ENCODE data around the gene SBNO1. TPM values are rescaled to one million over a fixed set of nuclear protein-coding genes. Genes with fewer than 3 reads are reported as not detected.

The SBNO1 gene
- total RNA-seq, 1 donor from 2014 or later = 44.7 TPM

- no peak for DNase-seq (ENCODE audit: low spot score)
- H3K36me3 Mint-ChIP-seq (ENCODE audit: low read depth, unreplicated experiment) = peaks cover 19% of the 10 kb centered on the region
- TF ChIP-seq, protein P1, sequence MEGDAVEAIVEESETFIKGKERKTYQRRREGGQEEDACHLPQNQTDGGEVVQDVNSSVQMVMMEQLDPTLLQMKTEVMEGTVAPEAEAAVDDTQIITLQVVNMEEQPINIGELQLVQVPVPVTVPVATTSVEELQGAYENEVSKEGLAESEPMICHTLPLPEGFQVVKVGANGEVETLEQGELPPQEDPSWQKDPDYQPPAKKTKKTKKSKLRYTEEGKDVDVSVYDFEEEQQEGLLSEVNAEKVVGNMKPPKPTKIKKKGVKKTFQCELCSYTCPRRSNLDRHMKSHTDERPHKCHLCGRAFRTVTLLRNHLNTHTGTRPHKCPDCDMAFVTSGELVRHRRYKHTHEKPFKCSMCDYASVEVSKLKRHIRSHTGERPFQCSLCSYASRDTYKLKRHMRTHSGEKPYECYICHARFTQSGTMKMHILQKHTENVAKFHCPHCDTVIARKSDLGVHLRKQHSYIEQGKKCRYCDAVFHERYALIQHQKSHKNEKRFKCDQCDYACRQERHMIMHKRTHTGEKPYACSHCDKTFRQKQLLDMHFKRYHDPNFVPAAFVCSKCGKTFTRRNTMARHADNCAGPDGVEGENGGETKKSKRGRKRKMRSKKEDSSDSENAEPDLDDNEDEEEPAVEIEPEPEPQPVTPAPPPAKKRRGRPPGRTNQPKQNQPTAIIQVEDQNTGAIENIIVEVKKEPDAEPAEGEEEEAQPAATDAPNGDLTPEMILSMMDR (IDR thresholded peaks at IDR 0.05; ENCODE audit: unreplicated experiment) = no peak
- H3K9me3 Mint-ChIP-seq (ENCODE audit: unreplicated experiment) = no peaks in the 10 kb centered on the region
- H3K4me1 Mint-ChIP-seq (ENCODE audit: unreplicated experiment) = no peaks in the 10 kb centered on the region
- H3K27me3 Mint-ChIP-seq (ENCODE audit: unreplicated experiment) = peaks cover 5% of the 10 kb centered on the region
- no peak overlapping the region for H3K4me3 Mint-ChIP-seq (ENCODE audit: unreplicated experiment)
- H3K27ac Mint-ChIP-seq (ENCODE audit: unreplicated experiment) = no peak overlapping the region
Observed at GRCh38 chr12:123289911-123290310, 74.7 kb downstream of the SBNO1 start.

DNA sequence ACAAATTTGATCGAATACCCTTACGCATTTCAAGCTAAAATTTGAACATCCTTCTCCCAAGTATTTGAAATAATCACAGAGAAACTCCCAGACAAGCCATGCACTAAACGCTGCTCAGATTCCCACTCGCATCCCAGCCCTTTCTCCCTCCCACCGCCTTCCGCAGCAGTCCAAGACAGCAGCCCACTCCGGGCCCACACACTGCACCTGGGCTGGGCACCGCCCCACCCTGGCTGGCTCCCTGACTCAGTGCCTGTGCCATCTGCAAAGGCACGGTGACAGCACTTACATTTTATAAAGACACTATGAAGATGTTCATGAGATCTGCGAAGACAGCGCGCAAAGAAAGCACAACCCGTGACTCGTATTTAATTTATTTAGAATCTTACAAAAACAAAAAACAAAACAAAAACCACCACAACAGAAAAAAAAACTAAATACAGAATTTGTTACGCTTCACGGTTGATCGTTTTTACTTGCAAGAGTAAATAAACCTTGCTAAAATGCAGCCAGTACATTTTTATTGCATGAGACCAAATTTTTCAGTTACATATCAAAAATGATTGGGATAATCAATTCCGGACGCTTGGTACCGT lies 75.8 kb downstream of the SBNO1 start:
- no peak overlapping the region for H3K4me3 Mint-ChIP-seq (ENCODE audit: unreplicated experiment)
- H3K4me1 Mint-ChIP-seq (ENCODE audit: unreplicated experiment) = no peaks in the 10 kb centered on the region
- H3K27ac Mint-ChIP-seq (ENCODE audit: unreplicated experiment) = no peak overlapping the region
- DNase-seq (ENCODE audit: low spot score) = no peak
- H3K27me3 Mint-ChIP-seq (ENCODE audit: unreplicated experiment) = peaks cover 5% of the 10 kb centered on the region
- peaks cover 11% of the 10 kb centered on the region for H3K36me3 Mint-ChIP-seq (ENCODE audit: low read depth, unreplicated experiment)
- TF ChIP-seq, protein P1 (IDR thresholded peaks at IDR 0.05; ENCODE audit: unreplicated experiment) = no peak
- no peaks in the 10 kb centered on the region for H3K9me3 Mint-ChIP-seq (ENCODE audit: unreplicated experiment)

DNA sequence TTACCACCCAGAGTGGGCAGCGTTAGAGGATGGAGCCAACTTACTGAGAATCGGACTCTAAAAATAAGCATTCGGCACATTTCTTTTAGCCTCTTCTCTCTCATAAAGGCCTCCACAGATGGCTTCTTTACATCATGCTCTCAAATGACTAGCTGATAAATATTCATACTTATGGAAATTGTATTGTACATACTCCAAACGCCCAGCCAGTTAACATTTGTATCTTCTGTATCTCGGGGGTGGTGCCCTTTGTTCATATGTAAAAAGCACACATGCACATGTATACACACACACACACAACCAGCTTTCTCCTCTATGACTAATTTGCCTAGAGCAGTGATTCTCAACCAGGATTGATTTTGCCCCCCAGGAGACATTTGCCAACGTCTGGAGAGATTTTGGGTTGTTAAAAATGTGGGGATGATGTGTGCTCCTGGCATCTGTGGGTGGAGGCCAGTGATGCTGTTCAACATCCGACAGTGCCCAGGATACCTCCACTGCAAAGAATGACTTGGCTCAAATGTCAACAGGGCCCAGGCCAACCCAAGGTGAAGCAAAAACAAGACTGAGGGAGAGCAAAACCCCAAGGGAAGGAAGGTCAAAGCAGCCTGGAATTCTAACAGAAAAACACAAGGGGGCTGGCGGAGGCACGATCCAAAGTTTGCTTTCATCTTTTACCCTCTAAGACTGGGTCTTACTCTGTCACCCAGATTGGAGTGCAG lies 77.8 kb downstream of the SBNO1 start:
- TF ChIP-seq, protein P1 (IDR thresholded peaks at IDR 0.05; ENCODE audit: unreplicated experiment) = no peak
- Mint-ChIP-seq H3K36me3 (ENCODE audit: low read depth, unreplicated experiment) (peaks cover 6% of the 10 kb centered on the region), H3K27me3 (ENCODE audit: unreplicated experiment) (peaks cover 4% of the 10 kb centered on the region), H3K4me1 (ENCODE audit: unreplicated experiment) (no peaks in the 10 kb centered on the region), H3K9me3 (ENCODE audit: unreplicated experiment) (no peaks in the 10 kb centered on the region), H3K27ac (ENCODE audit: unreplicated experiment) (peak overlapping the region; percentile 36), H3K4me3 (ENCODE audit: unreplicated experiment) (no peak overlapping the region)
- DNase-seq (ENCODE audit: low spot score) = no peak

DNA sequence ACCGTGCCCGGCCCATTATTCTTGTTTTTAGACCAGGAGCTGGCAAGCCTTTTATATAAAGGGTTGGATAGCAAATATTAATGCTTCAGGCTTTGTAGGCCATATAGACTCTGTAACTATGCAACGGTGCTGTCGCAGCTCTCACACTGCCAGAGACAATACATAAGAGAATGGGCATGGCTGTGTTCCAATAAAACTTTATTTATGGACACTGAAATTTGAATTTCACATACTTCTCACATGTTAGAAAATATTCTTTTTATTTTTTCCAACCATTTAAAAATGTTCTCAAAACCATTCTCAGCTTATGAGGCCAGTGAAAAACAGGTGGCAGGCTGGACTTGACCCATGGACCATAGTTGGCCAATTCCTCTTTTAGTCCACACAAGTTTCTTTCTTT lies 80.0 kb downstream of the SBNO1 start:
- Mint-ChIP-seq H3K4me3 (ENCODE audit: unreplicated experiment) (no peak overlapping the region), H3K27ac (ENCODE audit: unreplicated experiment) (no peak overlapping the region), H3K36me3 (ENCODE audit: low read depth, unreplicated experiment) (no peaks in the 10 kb centered on the region), H3K9me3 (ENCODE audit: unreplicated experiment) (no peaks in the 10 kb centered on the region), H3K4me1 (ENCODE audit: unreplicated experiment) (no peaks in the 10 kb centered on the region), H3K27me3 (ENCODE audit: unreplicated experiment) (peaks cover 4% of the 10 kb centered on the region)
- DNase-seq (ENCODE audit: low spot score) = no peak
- TF ChIP-seq, protein P1 (IDR thresholded peaks at IDR 0.05; ENCODE audit: unreplicated experiment) = no peak

- Mint-ChIP-seq H3K4me3 (ENCODE audit: unreplicated experiment) (no peak overlapping the region), H3K27me3 (ENCODE audit: unreplicated experiment) (peaks cover 2% of the 10 kb centered on the region), H3K27ac (ENCODE audit: unreplicated experiment) (no peak overlapping the region), H3K9me3 (ENCODE audit: unreplicated experiment) (no peaks in the 10 kb centered on the region), H3K4me1 (ENCODE audit: unreplicated experiment) (no peaks in the 10 kb centered on the region), H3K36me3 (ENCODE audit: low read depth, unreplicated experiment) (no peaks in the 10 kb centered on the region)
- TF ChIP-seq, protein P1 (IDR thresholded peaks at IDR 0.05; ENCODE audit: unreplicated experiment) = no peak
- no peak for DNase-seq (ENCODE audit: low spot score)
Observed at GRCh38 chr12:123283461-123283860, 81.2 kb downstream of the SBNO1 start.

Measured in endothelial cell (in vitro differentiated cells).